HepG2 (cell line): Measurements from ENCODE around the gene MTRFR. TPM values are rescaled to one million over a fixed set of nuclear protein-coding genes. Genes with fewer than 3 reads are reported as not detected.

Experiments
- ATF5 ChIP-seq: sonication (generic); formaldehyde crosslinking; IDR thresholded peaks from 2 replicates; pipeline ENCODE4 v1.4.0; 2020; ENCODE audit warnings: mild to moderate bottlenecking, low read depth, missing genetic modification reagents
- BRF2 ChIP-seq: sonication (generic); formaldehyde crosslinking; IDR thresholded peaks from 2 replicates; pipeline ENCODE4 v1.8.1; 2022; ENCODE audit warnings: mild to moderate bottlenecking, missing genetic modification reagents
- DMTF1 ChIP-seq: sonication (generic); formaldehyde crosslinking; IDR thresholded peaks from 2 replicates; pipeline ENCODE4 v1.4.0; 2020; ENCODE audit warnings: mild to moderate bottlenecking, missing genetic modification reagents
- FOXA1 ChIP-seq, 2 experiments: fragments of 450-650 bp in 1 of 2; sonication (generic) in 1 of 2; formaldehyde crosslinking in 1 of 2; IDR thresholded peaks; 2 replicates each; pipeline versions ENCODE4 v1.4.0 to v1.6.1; 2016 to 2020; ENCODE audit warnings: missing genetic modification reagents in 1 of 2
- HINFP ChIP-seq: sonication (generic); formaldehyde crosslinking; IDR thresholded peaks from 2 replicates; pipeline ENCODE4 v1.4.0; 2020; ENCODE audit warnings: low read depth, mild to moderate bottlenecking, missing genetic modification reagents
- HMG20A ChIP-seq: IDR thresholded peaks from 2 replicates; pipeline ENCODE4 v1.6.1; 2016; ENCODE audit warnings: borderline replicate concordance
- IRX3 ChIP-seq: sonication (generic); formaldehyde crosslinking; IDR thresholded peaks from 2 replicates; pipeline ENCODE4 v1.8.1; 2023; ENCODE audit warnings: mild to moderate bottlenecking, low read depth, missing genetic modification reagents, borderline replicate concordance
- MTF1 ChIP-seq: sonication (generic); formaldehyde crosslinking; IDR thresholded peaks from 2 replicates; pipeline ENCODE4 v1.5.0; 2020; ENCODE audit warnings: missing genetic modification reagents
- MXD3 ChIP-seq: IDR thresholded peaks from 2 replicates; pipeline ENCODE4 v1.6.1; 2016; ENCODE audit warnings: mild to moderate bottlenecking, missing biosample characterization, missing genetic modification reagents
- MYNN ChIP-seq: sonication (generic); formaldehyde crosslinking; IDR thresholded peaks from 2 replicates; pipeline ENCODE4 v1.4.0; 2020; ENCODE audit warnings: mild to moderate bottlenecking, low read depth, missing genetic modification reagents
- POLR2A ChIP-seq, 2 experiments: IDR thresholded peaks; 2 replicates each; pipeline ENCODE4 v1.6.1; 2011; ENCODE audit warnings: low read depth in 2 of 2, low read length in 2 of 2, mild to moderate bottlenecking in 1 of 2, moderate library complexity in 1 of 2; ENCODE audit not compliant: insufficient read depth in 1 of 2
- PPARG ChIP-seq: conservative IDR thresholded peaks from 2 replicates; pipeline ENCODE4 v1.6.1; 2016; ENCODE audit warnings: missing biosample characterization, missing genetic modification reagents
- TP53 ChIP-seq: sonication (generic); formaldehyde crosslinking; conservative IDR thresholded peaks from 2 replicates; pipeline ENCODE4 v1.4.0; 2020; ENCODE audit warnings: missing genetic modification reagents
- ZBTB1 ChIP-seq: sonication (generic); formaldehyde crosslinking; IDR thresholded peaks from 2 replicates; pipeline ENCODE4 v1.4.0; 2020; ENCODE audit warnings: missing genetic modification reagents, borderline replicate concordance
- ZBTB37 ChIP-seq: sonication (generic); formaldehyde crosslinking; IDR thresholded peaks from 2 replicates; pipeline ENCODE4 v1.4.0; 2020; ENCODE audit warnings: mild to moderate bottlenecking, missing genetic modification reagents
- ZBTB7B ChIP-seq: sonication (generic); formaldehyde crosslinking; IDR thresholded peaks from 2 replicates; pipeline ENCODE4 v1.4.0; 2020; ENCODE audit warnings: missing genetic modification reagents
- ZNF260 ChIP-seq: sonication (generic); formaldehyde crosslinking; IDR thresholded peaks from 2 replicates; pipeline ENCODE4 v1.4.0; 2020; ENCODE audit warnings: missing genetic modification reagents, low read depth, mild to moderate bottlenecking, borderline replicate concordance
- ZNF430 ChIP-seq: sonication (generic); formaldehyde crosslinking; IDR thresholded peaks from 2 replicates; pipeline ENCODE4 v1.9.0; 2021; ENCODE audit warnings: mild to moderate bottlenecking, missing genetic modification reagents
- ZNF446 ChIP-seq: sonication (generic); formaldehyde crosslinking; IDR thresholded peaks from 2 replicates; pipeline ENCODE4 v1.5.0; 2020; ENCODE audit warnings: mild to moderate bottlenecking, missing genetic modification reagents
- ZNF576 ChIP-seq: sonication (generic); formaldehyde crosslinking; IDR thresholded peaks from 2 replicates; pipeline ENCODE4 v1.4.0; 2020; ENCODE audit warnings: mild to moderate bottlenecking, missing genetic modification reagents
- ZNF616 ChIP-seq: sonication (generic); formaldehyde crosslinking; IDR thresholded peaks from 2 replicates; pipeline ENCODE4 v1.5.0; 2020; ENCODE audit warnings: low read depth, mild to moderate bottlenecking, missing genetic modification reagents
- polyA plus RNA-seq, 8 experiments: library from polyadenylated mRNA; depleted of rRNA in 3 of 8; stranded (reverse) in 7 of 8; unstranded in 1 of 8; fragments of >200 nt; fragmentation: Illumina TruSeq in 4 of 8; extraction: Trizol in 4 of 8; gene quantifications; 2 replicates each; pipeline versions ENCODE4 v1.2.1 to v1.2.3, GENCODE V29; 2011 to 2016; ENCODE audit warnings: low read depth in 4 of 8, missing spikeins in 1 of 8, mixed read lengths in 1 of 8; ENCODE audit not compliant: insufficient read depth in 1 of 8
- total RNA-seq, 5 experiments: library from RNA; depleted of rRNA; stranded (reverse); fragments of >200 nt; fragmentation: Illumina TruSeq; extraction: Trizol; gene quantifications; 2 replicates each; pipeline ENCODE4 v1.2.3, GENCODE V29; 2016; ENCODE audit warnings: low read depth in 1 of 5

Gene MTRFR
- total and polyA plus RNA-seq, 2 of the 13 experiments (the other 11 are each of a cell fraction or from before 2014, with no cell fraction given), result 7.1 to 9.9 TPM

- TF ChIP-seq ATF5 (CRISPR knock-in tag) (no peak), PPARG (no peak), ZNF616 (CRISPR knock-in tag) (no peak), ZNF446 (no peak), IRX3 (CRISPR knock-in tag) (no peak), MXD3 (0 out of 2 replicates have a peak, but pooled peaks have one; percentile 38), ZNF430 (no peak), HMG20A (no peak), FOXA1 (IDR thresholded peaks at IDR 0.05) (no peak), FOXA1 (CRISPR knock-in tag; IDR thresholded peaks at IDR 0.05) (no peak), HINFP (CRISPR knock-in tag) (0 out of 2 replicates have a peak, but pooled peaks have one; percentile 18), MTF1 (CRISPR knock-in tag) (no peak), DMTF1 (CRISPR knock-in tag) (0 out of 2 replicates have a peak, but pooled peaks have one; percentile 41), TP53 (CRISPR knock-in tag) (no peak), ZNF576 (CRISPR knock-in tag) (no peak), POLR2A (IDR thresholded peaks at IDR 0.05; ENCODE audit: insufficient read depth in 1 of 2, low read depth in 2 of 2, low read length in 2 of 2) (peak in 1 of 2 experiments; percentile 38; a peak in 1 of 4 replicates), ZBTB37 (CRISPR knock-in tag) (no peak), ZBTB1 (CRISPR knock-in tag) (no peak), BRF2 (no peak), ZBTB7B (CRISPR knock-in tag) (no peak), MYNN (CRISPR knock-in tag) (no peak), ZNF260 (CRISPR knock-in tag) (peak; percentile 49; the same call in 1 of the 2 replicates)
Observed at GRCh38 chr12:123233505-123234308, 471 bp downstream of the MTRFR start (continued).
